ENCODE data around the gene ESAM. TPM values are rescaled to one million over a fixed set of nuclear protein-coding genes. Genes with fewer than 3 reads are reported as not detected.

ESAM gene
- total RNA-seq, 1 donor from 2014 or later: not detected

- FAIRE-seq (no peak), DNase-seq (ENCODE audit: low read depth) (no peak)
- no peaks in the 10 kb centered on the region for H3K27me3 ChIP-seq (ENCODE audit: control insufficient read depth, insufficient read depth, low read length)
- TF ChIP-seq CTCF (IDR thresholded peaks at IDR 0.05; ENCODE audit: insufficient read depth, low read length, severe bottlenecking): no peak
- H3K36me3 ChIP-seq (ENCODE audit: control insufficient read depth, insufficient read depth, low read length): no peaks in the 10 kb centered on the region
- H3K4me3 ChIP-seq (ENCODE audit: low read depth, low read length): no peak overlapping the region
Measured at GRCh38 chr11:124801636-124802312, 39.7 kb upstream of the ESAM start.

GRCh38 chr11:124801014-124801413 lies 38.9 kb upstream of the ESAM start:
- DNase-seq (ENCODE audit: low read depth): peak; percentile 61
- FAIRE-seq: no peak
- TF ChIP-seq CTCF (IDR thresholded peaks at IDR 0.05; ENCODE audit: insufficient read depth, low read length, severe bottlenecking): no peak
- Histone ChIP-seq H3K4me3 (ENCODE audit: low read depth, low read length) (peak overlapping the region; percentile 82), H3K27me3 (ENCODE audit: control insufficient read depth, insufficient read depth, low read length) (no peaks in the 10 kb centered on the region), H3K36me3 (ENCODE audit: control insufficient read depth, insufficient read depth, low read length) (no peaks in the 10 kb centered on the region)

GRCh38 chr11:124800226-124800929 lies 38.3 kb upstream of the ESAM start, which contains the start of gene MSANTD2:
Gene MSANTD2, minus strand, starts transcription at chr11:124800406. Its CDS starts 26 bp downstream, at chr11:124800380.
- Histone ChIP-seq H3K4me3 (ENCODE audit: low read depth, low read length) (peak within 1 kb of the TSS; percentile 82), H3K36me3 (ENCODE audit: control insufficient read depth, insufficient read depth, low read length) (no peaks in the 10 kb centered on the region), H3K27me3 (ENCODE audit: control insufficient read depth, insufficient read depth, low read length) (no peaks in the 10 kb centered on the region)
- DNase-seq (ENCODE audit: low read depth): peak; percentile 24
- no peak for FAIRE-seq
- no peak for TF ChIP-seq CTCF (IDR thresholded peaks at IDR 0.05; ENCODE audit: insufficient read depth, low read length, severe bottlenecking)

DNA sequence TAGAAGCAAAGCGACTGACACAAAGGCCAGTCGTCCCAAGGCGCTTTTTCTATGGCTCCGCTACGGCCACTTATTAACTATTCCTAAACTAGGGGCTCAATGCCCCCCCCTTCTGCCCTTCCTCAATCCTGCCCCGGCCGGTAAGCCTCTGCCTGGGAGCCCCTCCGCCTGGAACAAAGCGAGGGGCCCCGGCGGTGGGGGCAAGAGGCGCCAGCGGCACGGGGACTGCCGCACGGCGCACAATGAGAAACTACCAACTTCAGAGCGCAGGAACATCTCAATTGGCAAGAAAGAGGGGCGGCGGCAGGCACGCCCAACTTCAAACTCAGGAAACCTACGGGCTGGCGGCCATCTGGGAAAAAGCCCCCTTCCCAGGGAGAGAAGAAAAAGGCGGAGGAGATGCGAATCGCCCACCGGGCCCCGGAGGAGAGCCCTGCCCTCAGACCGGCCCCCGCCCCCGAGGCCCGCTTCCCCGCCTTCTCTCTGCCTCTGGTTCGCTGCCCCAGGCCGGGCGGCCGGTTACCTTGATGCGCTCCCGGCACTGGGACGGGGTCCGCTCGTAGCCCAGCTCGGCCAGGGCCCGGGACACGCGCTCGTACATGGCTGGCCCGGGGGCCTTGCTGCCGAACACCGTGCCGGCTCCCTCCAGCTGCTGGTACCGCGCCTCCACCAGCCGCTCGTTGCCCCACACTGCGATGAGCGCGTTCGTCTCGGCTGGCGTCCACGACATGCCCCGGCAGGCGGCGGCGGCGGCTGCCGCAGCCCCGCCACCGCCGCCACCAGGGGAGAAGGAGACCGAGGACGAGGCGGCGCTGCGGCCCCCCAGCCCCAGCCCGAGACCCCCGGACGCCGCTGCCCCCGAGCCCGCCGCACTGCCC lies 37.5 kb upstream of the ESAM start:
- FAIRE-seq (no peak), DNase-seq (ENCODE audit: low read depth) (no peak)
- peak overlapping the region; percentile 82 for H3K4me3 ChIP-seq (ENCODE audit: low read depth, low read length)

DNA sequence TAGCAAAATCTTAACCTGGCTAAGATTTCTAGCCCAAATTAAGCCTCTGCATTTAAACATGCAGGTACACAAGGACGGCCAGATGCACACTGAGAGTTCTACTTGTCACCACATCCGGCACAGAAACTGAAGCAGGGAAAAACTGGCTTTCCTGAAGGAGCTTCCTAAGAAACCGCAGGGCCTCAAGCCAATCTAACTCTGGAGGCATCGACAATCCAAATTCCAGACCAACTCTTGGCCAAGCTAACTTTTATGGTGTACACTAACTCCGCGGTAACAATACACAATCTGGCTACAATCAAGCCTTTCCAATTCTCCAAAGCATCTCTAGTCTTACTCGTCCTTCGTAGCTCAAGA lies 36.9 kb upstream of the ESAM start:
- Histone ChIP-seq H3K27me3 (ENCODE audit: control insufficient read depth, insufficient read depth, low read length) (no peaks in the 10 kb centered on the region), H3K36me3 (ENCODE audit: control insufficient read depth, insufficient read depth, low read length) (no peaks in the 10 kb centered on the region), H3K4me3 (ENCODE audit: low read depth, low read length) (peak overlapping the region; percentile 82)
- FAIRE-seq: no peak
- TF ChIP-seq CTCF (IDR thresholded peaks at IDR 0.05; ENCODE audit: insufficient read depth, low read length, severe bottlenecking): no peak
- DNase-seq (ENCODE audit: low read depth): peak; percentile 49

More for the DNA sequence above, 37.5 kb upstream of the ESAM start:
- no peaks in the 10 kb centered on the region for H3K27me3 ChIP-seq (ENCODE audit: control insufficient read depth, insufficient read depth, low read length)
- TF ChIP-seq CTCF (IDR thresholded peaks at IDR 0.05; ENCODE audit: insufficient read depth, low read length, severe bottlenecking): no peak
- H3K36me3 ChIP-seq (ENCODE audit: control insufficient read depth, insufficient read depth, low read length): no peaks in the 10 kb centered on the region

Data from bronchial epithelial cell (primary cell).